Glomerular visceral epithelial cell (primary cell): Measurements from ENCODE around the gene MRPL28.
"Not testable (repeated sequence)": the region's sequence is repeated elsewhere in the genome, so short reads cannot be mapped to it uniquely, and the experiment has no call there.

Experiments used
- DNase-seq: peaks from one replicate; pipeline ENCODE4 v3.0.0-alpha.2; 2016; ENCODE audit errors: extremely low spot score

The MRPL28 gene

DNA sequence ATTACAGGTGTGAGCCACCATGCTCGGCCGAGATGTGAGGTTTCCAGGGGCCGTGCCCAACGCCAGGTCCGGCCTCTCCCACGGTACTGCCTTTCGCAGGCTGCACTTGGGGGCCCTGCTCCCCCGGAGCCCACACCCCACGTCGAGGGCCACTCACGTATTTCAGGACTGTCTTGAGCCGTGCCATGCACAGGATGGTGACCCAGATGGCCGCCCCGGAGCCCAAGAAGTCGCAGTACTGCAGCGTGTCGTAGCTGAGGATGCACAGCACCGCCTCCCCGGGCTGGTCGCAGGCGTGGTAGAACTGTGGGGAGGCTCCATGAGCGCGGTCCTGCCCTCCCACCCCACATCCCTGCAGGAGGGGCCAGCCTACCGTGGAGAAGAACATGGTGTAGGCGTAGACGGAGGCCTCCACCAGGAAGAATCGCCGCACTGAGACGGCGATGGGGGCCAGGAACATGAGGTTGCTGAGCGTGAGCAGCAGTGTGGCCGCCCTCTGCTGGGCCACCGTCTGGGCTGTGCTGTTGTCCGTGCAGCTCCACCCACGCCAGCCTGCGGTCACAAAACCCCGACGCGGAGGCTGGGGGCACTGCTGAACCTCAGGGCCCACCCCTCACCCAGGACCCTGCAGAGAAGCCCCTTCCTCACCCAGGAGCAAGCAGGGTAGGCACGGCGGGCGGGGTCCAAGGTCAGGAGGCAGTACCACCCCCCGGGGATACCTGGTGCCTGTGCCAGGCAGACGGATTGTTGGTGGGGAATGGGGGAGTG is 3.7 kb upstream of the MRPL28 start:
- DNase-seq, result no peak

DNA sequence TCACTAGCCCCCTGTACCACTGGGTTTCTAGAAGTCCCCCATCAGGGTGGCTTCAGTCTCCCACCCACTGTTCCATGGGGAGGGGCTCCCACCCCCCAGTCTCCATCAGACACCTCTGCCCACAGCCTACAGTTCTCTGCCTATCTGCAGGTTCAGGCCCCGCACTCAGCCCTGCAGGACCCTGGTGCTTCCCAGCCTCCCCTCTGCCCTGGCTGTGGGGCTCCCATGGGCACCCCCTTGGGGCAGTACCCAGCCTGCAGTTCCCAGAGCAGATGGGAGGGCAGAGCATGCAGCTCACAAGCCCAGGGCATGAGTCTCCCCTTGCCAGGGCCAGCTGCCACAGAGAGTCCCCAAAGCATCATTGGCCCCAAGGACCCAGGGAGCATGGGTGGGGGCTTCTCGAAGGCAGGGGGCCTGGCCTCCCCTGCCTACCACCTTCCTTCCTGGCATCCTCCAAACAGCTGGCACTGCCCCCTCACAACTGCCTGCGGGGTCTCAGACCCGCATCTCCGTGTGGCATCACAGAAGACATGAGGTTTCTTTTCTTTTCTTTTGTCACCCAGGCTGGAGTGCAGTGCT is 2.8 kb upstream of the MRPL28 start:
- DNase-seq, result no peak

DNA sequence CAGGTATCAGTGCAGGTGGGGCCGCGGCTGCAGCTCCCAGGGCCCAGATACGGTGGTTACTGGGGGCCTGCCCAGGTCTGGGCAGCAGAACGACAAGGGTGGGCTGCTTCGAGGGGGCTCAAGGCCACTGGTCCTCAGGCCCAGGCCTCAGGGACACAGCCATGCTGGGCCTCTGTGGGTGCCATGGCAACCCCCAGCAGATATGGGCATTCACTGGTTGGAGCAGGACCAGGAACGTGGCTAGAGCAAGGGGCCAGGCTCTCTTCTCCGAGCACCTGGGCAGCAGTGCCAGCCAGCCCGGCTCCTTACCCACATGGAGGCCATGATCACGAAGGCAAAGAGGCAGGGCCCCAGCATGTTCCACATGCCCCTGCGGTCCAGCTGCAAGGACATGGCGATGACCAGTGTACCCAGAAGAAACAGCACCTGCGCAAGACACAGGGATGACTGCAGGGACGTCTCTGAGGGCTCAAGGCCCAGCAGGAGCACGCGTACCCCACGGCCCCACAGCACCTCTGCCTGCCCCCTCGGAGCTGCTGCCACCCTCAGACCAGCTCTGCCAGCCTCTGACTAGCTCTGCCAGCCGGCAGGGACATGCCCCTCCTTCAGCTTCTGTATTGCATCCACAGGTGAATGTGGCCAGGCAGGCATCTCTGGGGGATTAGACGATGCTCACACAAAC is 2.1 kb upstream of the MRPL28 start:
- no peak for DNase-seq

DNA sequence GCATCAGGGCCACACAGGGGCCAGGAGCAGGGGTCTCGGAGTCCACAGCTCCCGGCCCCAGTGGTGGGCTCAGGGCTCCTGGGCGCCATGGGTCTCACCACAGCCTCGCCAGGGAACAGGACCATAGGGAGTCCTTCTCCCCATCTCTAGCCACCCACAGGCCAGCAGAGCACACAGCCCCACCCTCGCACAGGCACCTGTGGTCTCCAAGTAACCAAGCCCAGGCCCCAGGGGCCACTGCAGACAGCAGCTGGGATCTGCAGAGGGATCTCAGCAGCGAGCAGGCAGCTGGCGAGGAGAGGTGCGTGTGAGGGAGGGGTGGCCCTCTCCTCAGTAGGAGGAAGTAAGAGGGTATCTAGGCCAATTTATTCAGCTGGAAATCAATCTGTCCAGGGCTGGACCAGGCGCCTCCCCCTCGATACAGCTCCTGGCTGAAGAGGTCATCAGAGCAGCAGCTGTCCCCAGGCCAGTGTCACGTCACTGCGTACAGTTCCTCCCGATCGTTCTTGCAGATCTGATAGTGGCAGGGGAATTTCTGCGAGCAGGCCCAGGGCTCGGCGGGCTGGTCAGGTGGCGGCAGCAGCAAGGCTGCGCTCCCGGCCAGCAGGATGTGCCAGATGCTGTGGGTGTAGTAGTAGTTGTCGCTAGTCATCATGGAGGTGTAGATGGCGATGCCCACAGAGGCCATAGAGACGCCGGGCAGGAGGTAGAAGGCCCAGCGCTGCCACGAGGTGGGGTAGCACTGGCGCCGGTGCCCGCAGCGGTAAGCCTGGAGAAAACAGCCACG is 1.4 kb upstream of the MRPL28 start:
- no peak for DNase-seq

DNA sequence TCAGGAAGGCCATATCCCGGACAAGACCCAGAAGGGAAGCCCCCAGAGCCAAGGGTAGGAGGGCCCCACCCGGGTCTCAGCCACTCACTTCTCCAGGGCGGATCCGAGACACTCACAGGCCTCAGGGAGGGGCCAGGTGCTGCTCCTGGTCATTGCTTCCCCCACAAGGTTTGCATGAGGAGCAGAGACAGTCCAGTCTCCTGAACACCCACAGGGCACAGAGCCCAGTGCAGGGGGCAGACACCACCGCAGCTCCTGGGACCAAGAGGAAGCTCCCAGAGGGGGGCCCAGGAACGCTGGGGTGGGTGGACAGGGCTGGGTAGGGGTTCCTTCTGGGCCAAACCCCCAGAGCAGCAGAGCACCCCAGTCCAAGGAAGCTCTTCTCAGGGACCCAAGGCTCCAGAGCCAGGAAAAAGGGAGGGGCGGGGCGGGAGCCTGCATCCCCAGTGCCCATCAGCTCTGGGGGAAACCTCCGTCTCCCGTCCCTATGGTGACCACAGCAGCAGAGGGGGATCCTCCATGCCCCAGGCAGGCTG is 709 bp upstream of the MRPL28 start:
- no peak for DNase-seq

DNA sequence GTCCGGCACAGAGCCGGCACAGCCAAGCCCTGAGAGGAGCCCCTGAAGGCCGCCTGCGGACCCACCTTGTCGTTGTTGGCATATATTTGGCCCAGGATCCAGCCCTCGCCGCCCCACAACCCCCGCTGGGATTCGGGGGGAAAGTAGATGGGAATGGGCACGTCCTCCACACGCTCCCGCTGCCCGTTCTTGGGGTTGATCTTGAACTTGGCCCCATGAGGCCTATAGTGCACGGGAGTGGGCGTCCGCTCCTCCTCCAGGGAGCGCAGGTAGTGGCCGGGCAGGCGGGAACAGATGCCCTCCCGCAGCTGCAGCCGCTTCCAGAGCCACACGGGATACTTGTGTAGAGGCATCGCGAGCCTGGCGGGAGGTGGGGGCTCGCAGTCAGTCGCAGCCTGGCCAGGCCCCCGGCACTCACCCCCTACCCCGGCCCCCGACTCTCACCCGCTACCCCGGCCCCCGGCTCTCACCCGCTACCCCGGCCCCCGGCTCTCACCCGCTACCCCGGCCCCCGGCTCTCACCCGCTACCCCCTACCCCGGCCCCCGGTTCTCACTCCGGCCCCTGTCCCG is 387 bp downstream of the MRPL28 start:
- peak; percentile 23 for DNase-seq

DNA sequence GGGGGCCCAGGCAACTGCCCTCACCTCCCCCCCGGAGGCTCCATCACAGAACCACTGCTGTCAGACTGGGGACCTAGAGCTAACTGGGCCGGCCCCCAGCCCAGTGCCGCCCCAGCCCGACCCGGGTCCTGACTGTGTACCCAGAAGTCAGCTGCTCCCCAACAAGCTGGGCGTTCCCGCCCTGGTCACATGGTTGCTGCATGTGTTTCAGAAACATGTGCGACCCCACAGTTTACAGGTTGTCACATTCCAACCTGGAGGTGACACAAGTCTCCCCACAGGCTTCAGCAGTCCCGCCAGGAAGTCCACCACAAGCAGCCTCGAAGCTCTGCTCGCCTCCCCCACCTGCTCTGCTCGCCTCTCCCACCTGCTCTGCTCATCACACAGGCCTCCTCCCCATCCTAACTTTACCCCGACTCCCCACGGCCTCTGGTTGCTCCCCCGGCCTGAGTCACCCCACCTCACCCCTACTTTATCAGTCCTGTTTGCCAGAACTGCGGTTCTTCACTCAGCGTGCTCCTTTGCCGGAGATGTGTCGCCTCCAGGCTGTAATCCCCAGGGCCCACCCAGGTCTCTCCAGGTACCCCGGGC is 968 bp downstream of the MRPL28 start:
- DNase-seq, result no peak

DNA sequence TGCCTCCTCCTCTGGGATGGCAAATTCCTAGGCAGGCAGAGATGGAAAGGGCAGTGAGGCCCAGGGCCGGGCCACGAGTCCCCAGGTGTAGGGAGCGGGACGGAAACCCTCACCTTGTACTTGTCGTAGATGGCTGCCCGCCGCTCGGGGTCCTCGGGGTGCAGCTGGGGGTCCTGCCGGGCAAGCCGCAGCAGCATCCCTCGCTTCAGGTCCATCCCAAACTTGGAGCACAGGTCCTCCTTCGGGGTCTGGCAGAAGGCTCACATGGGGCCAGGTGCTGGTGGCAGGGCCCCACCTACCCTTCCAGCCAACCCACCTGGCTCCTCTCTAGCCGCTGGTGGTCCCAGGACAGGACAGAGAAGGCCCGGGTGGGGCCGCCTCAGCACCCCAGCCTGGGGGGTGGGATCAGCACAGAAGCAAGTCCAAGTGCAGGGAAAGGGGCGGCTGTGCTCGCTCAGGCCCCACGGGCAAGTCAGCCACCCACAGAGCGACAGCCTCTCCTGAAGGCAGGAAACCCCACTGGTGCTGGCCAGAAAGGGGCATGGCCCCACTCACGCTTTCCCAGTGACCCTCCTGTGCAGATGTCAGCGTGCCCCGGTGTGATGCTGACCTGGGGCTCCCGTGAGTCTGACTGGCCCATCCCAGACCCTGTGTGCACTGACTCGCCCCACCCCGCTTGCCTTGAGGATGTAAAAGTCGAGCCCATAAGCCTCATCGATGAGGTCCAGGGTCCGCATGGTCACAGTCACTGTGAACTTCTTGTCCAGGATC is 1.8 kb downstream of the MRPL28 start:
- DNase-seq, result no peak

DNA sequence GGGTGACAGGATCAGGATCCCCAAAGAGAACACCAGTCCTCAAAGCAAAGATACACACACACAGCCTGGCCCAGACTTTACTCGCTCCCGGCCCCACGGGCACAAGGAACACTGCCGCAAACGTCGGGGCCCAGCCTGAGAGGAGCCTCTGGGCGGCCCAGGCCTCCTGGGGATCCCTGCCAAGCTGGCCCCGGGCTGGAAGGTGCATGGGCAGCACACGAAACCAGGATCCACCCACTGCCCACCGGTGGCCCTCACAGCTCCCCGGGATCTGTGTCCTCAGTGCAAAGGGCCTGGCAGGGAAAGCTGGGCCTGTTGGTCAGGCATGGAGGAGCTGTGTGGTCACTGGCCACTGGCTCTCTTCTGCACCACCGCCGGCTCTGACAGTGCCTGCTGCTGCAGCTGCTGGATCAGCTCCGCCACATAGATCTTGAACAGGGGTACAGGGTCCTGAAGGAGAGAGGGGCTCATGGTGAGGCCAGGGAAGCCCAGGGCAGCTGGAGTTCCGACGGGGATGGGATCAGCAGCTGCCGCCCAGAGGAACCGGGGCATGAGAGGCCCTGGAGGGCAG is 2.9 kb downstream of the MRPL28 start:
- no peak for DNase-seq

DNA sequence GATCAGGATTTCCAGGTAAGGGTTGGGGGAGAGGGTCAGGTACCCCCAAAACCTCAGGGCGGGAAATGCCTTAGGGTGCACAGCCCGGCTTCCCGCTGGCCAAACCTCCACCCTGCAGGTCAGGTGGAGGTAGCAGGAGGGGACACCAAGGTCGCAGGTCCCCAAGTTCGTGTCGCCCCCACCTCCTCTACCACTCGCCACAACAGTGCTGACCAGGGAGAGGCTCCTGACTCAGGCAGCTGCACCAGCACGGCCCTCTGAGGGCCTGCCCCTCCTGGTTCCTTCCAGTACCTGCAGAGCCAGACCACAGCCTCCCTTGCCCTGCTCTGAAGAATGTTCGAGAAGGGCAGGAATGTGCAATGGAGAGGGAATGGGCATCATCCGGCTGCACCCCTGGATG is 3.9 kb downstream of the MRPL28 start:
- no peak for DNase-seq

DNA sequence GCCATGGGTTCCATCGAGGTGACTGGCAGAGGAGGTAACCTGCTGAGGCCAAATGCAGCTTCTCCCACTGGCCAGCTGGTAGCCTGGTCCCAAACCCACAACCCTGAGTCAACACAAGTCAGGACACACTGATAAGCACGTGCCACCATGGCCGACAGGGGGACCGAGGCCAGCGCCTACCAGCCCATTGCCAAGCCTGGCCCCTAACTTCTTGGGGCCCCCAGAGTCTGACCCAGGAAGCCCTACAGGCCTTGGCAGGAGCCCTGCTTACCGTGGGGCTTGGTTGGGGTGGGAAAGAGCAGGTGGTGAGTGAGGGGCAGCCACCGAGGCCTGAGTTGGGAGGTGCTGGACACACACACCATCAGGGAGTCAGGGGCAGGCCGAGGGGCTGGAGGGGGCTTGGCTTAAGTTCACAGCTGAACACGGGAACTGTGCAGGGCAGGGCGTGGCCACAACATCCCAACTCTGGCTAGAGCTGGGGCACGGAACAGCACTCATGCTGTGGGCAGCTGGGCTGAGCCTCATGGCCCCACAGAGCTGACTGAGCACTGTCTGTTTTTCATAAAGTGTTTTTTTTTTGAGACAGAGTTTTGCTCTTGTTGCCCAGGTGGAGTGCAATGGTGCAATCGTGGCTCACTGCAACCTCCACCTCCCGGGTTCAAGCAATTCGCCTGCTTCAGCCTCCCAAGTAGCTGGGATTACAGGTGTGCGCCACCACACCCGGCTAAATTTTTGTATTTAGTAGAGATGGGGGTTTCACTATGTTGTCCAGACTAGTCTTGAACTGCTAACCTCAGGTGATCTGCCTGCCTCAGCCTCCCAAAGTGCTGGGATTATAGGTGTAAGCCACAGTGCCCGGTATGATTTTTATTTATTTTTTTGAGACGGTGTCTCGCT is 5.5 kb downstream of the MRPL28 start:
- no peak for DNase-seq

DNA sequence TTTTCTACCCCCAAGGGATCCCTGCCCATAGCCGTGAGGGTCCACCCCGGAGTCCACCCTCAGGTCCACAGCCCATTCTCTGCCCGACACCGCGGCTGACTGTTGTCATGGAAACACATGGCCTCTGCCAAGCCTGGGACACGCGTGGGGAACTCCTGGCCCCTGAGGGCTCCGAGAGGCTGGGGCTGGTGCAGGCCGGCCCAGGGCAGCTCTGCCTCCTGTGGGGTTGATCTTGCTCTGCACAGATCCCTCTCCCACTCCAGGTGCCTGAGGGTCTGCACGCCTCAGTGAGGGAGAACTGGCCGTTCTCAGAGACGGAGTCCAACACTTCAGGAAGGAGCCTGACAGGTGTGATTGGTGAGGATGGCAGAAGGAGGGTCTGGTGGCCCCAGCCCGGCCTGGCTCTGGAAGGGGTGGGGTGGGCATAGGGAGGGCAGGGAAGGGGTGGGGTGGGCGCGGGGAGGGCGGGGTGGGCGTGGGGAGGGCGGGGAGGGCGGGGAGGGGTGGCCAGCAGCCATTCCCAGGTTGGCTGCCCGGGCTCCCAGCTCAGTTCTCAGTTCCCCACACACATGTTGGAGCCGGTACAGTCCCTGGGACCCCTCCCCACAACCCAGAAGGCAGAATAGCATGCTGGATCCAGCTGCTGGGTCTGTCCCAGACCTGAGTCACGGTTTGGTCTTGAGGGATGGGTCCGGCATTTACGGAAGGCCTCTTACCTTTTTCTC is 6.4 kb downstream of the MRPL28 start:
- no peak for DNase-seq

DNA sequence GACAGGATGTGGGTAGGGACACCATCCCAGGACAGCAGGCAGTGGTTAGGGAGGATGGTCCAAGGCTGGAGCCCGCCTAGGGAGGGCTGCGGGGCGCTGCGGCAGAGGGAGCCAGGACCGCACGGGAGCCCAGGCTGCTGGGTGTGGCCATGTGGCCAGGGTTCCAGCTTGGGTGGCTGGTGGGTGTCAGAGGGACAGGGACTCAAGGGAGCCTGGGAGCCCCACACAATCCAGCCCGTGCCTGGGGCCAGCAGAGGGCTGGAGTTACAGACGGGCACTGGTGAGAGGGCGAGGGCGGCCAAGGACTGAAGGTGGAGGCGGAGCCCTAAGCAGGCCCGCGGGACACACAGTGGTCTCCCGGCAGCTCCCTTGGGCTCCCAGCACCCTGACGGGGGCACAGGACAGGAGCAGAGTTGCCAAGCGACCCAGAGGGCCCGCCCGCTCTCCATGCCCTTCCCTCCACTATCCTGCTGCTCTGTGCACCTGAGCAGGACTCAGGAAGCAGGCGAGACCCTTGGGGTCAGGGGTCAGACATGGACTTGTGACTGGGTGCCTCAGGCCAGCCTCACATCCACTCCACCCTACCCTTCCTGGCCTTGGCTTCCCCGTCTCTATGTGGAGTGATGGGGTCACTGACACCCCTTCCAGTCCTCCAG is 7.1 kb downstream of the MRPL28 start:
- no peak for DNase-seq

DNA sequence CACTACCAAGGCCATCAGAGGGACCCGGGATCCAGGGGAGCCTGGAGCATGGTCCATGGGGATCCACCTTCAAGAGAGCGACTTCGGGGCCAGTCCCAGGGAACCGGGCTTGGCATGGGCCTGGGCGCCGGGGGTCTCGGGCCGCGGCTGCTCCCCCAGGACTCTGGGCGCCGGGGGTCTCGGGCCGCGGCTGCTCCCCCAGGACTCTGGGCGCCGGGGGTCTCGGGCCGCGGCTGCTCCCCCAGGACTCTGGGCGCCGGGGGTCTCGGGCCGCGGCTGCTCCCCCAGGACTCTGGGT is 7.7 kb downstream of the MRPL28 start:
- not testable (repeated sequence) for DNase-seq

DNA sequence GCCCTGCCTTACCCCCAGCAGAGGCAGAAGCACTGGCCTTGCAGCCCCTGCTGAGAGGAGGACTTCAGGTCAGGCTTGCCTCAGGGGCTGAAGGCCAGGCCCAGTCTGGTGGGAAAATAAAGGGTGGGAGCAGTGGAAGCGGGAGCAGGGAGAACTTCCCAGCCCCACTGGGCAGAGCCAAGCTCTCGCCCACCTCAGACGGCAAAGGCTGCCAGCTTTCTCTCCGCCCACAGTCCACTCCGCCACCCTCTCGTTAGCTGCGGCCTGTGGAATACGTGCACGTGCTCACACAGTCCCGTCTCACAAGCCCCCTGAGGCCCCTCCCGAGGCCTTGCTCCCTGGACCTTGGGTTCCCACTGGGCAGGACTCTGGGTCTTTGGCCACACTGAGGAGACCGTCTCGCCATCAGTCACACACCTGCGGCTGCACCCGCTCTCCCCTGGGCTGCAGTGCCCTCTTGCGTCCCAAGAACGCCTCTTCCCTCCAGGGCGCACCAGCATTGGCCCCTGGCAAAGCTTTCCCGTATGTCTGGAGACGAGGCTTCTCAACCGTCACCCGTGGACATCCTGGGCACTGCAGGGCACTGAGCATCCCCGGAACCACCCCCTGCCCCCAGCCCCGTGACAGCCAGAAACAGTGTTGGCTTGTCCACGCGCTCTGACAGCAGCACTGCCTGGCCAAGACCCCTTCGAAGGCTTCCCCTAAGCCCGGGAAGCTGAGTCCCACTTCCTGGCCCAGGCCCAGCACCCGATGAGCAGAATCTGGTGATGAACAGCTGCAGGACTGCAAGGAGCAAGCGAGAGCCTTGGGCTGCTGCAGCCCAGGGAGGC is 8.3 kb downstream of the MRPL28 start:
- peak; percentile 84 for DNase-seq

DNA sequence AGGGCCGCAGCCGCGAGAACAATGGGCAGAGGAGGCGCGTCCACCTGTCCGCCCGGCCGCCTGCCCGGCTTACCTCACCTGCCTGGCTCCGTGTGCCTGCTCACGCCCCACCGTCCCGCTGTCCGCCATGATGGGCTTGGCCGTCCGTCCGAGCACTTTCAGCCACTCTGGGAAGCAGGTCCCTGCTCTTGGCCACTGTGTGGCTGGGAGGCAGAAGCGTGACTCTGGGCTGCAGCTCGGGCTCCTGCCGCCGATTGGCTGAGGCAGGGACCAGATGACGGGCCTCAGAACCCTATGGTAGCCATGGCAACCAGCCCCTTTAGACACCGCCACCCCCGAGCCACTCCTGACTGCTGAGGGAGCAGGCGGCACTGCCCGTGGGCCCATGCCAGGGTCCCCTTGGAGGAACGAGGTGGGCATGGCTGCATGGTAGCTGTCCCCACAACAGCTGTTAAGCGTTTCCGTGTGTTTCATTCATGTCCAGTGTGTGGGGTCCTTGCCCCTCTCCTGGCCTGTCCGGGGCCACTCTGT is 8.9 kb downstream of the MRPL28 start:
- DNase-seq, result no peak
